Lower leg skin (tissue), 4 donors: ENCODE data around the gene TRMO. TPM values are rescaled to one million over a fixed set of nuclear protein-coding genes. Genes with fewer than 3 reads are reported as not detected.

ENCODE experiments used
- DNase-seq, 2 donors: peaks; one replicate each; pipeline ENCODE4 v3.0.0-alpha.2; 2019; ENCODE audit warnings: low spot score in 2 of 2
- H3K4me3 ChIP-seq: fragments of 200-600 bp; sonication (generic); 2 replicates; pipeline ENCODE4 v1.5.1; 2017; ENCODE audit warnings: mild to moderate bottlenecking, low read depth; ENCODE audit not compliant: poor library complexity, severe bottlenecking
- CTCF ChIP-seq, 3 donors: fragments of 450-650 bp; IDR thresholded peaks; one replicate each; pipeline ENCODE4 v1.5.1; 2016; ENCODE audit warnings: antibody characterized with exemption in 3 of 3, mild to moderate bottlenecking in 3 of 3, moderate library complexity in 2 of 3
- POLR2A ChIP-seq, 2 donors: fragments of 450-650 bp; IDR thresholded peaks; one replicate each; pipeline ENCODE4 v1.6.1; 2016 to 2017; ENCODE audit warnings: antibody characterized with exemption in 2 of 2, mild to moderate bottlenecking in 1 of 2, moderate library complexity in 1 of 2
- whole genome bisulfite sequencing, 2 donors: methylation state at CpG; one replicate each; pipeline ENCODE4 v1.1.5; 2018; 5-methylcytosine and 5-hydroxymethylcytosine counted together
- intact Hi-C: fragments of 100-400 bp; cut with DNase I; formaldehyde crosslinking; loops from one replicate; pipeline ENCODE4 v1.15.0; 2023; ENCODE audit warnings: low total_unique reads
- total RNA-seq, 4 donors: library from RNA; depleted of rRNA; stranded (reverse); fragments of >200 nt; gene quantifications; one replicate each; pipeline ENCODE4 v1.1.0, GENCODE V29; 2016

The TRMO gene
- total RNA-seq, 4 donors from 2014 or later: 28.6 to 51.6 (median 38.7) TPM

DNA sequence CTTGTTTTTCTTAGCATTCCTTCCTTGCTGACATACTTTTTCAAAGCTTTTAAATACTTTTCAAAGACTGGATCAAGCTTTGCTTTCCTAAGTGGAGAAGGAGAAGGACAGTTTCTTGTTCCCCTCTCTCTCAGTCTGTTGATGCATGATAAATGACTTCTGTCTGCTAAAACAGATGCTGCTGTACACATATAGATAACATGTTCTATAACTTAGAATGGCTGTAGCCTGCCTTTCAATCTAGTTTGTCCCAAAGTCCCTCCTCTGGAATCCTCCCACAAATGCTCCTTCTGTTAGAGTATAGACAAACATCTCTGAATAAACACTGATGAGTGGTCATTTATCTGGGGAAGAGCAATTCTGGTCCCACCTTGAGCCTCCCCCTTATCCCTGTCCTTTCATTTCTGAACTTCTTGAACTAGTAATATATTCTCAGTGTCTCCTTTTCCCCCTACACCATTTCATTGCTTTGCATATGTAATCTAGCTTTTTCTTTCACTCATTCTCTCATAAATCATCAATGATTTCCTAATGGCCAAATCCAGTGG lies 21.1 kb upstream of the TRMO start:
- DNase-seq: no peak
- TF ChIP-seq CTCF (IDR thresholded peaks at IDR 0.05): no peak
- TF ChIP-seq POLR2A (IDR thresholded peaks at IDR 0.05): no peak
- intact Hi-C loops: no loop called here

DNA sequence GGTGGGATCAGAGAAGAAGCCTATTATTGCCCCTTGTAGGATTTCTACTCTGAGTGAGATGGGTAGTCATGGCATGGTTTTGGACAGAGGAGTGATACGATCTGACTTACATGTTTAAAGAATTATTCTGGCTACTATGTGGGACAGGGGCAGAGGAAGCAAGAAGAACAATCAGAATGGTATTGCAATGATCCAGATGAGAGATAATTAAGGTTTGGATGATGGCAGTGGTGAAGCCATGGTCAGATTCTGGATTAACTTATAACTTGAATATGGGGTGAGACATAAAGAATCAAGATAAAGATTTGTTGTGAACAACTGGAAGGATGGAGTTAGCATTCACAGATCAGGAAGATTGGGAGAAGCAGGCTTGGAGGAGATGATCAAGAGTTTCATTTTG lies 19.0 kb upstream of the TRMO start:
- no peak for DNase-seq
- intact Hi-C loops: no loop called here
- no peak overlapping the region for H3K4me3 ChIP-seq
- no peak for TF ChIP-seq CTCF (IDR thresholded peaks at IDR 0.05)
- TF ChIP-seq POLR2A (IDR thresholded peaks at IDR 0.05): no peak
- 94 to 97% methylated on average over 1 of the region's 1 CpG for WGBS, 2 donors

More for the DNA sequence above, 21.1 kb upstream of the TRMO start:
- H3K4me3 ChIP-seq: no peak overlapping the region

DNA sequence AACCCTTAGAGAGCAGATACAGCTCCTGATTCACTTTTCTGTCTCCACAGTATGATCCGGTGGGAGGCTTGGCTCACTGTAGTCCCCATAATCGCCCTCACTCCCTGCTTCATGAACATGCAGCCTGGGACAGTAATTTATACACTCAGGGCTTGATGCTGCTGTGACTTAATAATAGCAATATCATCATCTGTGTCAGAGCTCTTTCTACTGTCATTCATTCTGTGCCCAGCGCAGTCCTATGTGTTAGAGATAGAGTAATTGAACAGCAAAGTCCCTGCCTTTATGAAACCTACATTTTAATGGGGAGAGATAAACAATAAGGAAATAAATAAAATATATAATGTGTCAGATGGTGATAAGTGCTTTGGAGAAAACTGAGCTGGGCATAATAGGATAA lies 18.4 kb upstream of the TRMO start:
- intact Hi-C loops: no loop called here
- TF ChIP-seq CTCF (IDR thresholded peaks at IDR 0.05) (no peak), POLR2A (IDR thresholded peaks at IDR 0.05) (no peak)
- H3K4me3 ChIP-seq: no peak overlapping the region
- no peak for DNase-seq
- WGBS, 2 donors: 72 to 83% methylated on average over 3 of the region's 3 CpGs

- intact Hi-C loops: no loop called here
- no peak for TF ChIP-seq CTCF (IDR thresholded peaks at IDR 0.05)
- TF ChIP-seq POLR2A (IDR thresholded peaks at IDR 0.05): no peak
- no peak for DNase-seq
- no peak overlapping the region for H3K4me3 ChIP-seq
These were observed 17.9 kb upstream of the TRMO start for GRCh38 chr9:97940233-97940632.

- intact Hi-C loops: no loop called here
- no peak for DNase-seq
- H3K4me3 ChIP-seq: no peak within 1 kb of the TSS
- 72 to 76% methylated on average over 3 of the region's 3 CpGs for WGBS, 2 donors
- TF ChIP-seq POLR2A (IDR thresholded peaks at IDR 0.05) (no peak), CTCF (IDR thresholded peaks at IDR 0.05) (no peak)
These were observed 15.9 kb upstream of the TRMO start, which contains the start of gene HEMGN for GRCh38 chr9:97938081-97938644. HEMGN (minus strand) TSS chr9:97938172; CDS start chr9:97938136, 36 bp downstream.

DNA sequence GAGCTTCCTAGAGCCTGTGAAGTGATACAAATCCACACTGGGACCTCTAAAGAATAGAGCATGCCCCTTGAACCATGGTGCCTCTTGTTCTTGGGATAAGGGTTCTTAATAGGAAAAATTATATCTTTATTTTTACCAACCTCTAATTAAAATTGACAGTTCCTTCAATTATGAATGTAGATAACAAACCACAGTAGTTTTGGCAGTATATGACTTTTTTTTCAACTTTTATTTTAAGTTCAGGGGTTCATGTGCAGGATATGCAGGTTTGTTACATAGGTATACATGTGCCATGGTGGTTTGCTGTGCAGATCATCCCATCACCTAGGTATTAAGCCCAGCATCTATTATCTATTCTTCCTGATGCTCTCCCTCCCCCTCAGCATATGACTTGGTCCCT lies 14.7 kb upstream of the TRMO start:
- no peak for DNase-seq
- intact Hi-C loops: no loop called here
- TF ChIP-seq POLR2A (IDR thresholded peaks at IDR 0.05): no peak
- TF ChIP-seq CTCF (IDR thresholded peaks at IDR 0.05): no peak
- H3K4me3 ChIP-seq: no peak overlapping the region
